Astrocyte of the cerebellum (primary cell): ENCODE measurements around the gene KLHDC8B.

ENCODE experiments used
- DNase-seq: peaks from one replicate; pipeline ENCODE4 v3.0.0-alpha.2; 2011; ENCODE audit warnings: low read depth
- H3K4me3 ChIP-seq: 2 replicates; pipeline ENCODE4 v1.5.1; 2011; ENCODE audit warnings: mild to moderate bottlenecking, low read depth, low read length, moderate library complexity
- CTCF ChIP-seq: IDR thresholded peaks from 2 replicates; pipeline ENCODE4 v1.5.1; 2012; ENCODE audit warnings: low read length, low read depth, moderate library complexity, mild to moderate bottlenecking; ENCODE audit errors: missing control alignments
- in situ Hi-C: cut with HindIII; loops from 2 replicates; pipeline ENCODE4 v1.10.0; 2017; ENCODE audit warnings: low sequenced_read_pairs

KLHDC8B gene

GRCh38 chr3:49175530-49175929 lies 4.1 kb downstream of the KLHDC8B start:
- DNase-seq, result no peak
- H3K4me3 ChIP-seq, result no peak overlapping the region
- in situ Hi-C loops, result no loop called here
- no peak for TF ChIP-seq CTCF

GRCh38 chr3:49177073-49177472 lies 5.7 kb downstream of the KLHDC8B start:
- DNase-seq, result no peak
- TF ChIP-seq CTCF, result no peak
- no peak overlapping the region for H3K4me3 ChIP-seq
- in situ Hi-C loops, result no loop called here

- H3K4me3 ChIP-seq, result no peak overlapping the region
- no peak for DNase-seq
- in situ Hi-C loops, result no loop called here
- no peak for TF ChIP-seq CTCF
Observed at GRCh38 chr3:49180116-49180515, 8.7 kb downstream of the KLHDC8B start.

DNA sequence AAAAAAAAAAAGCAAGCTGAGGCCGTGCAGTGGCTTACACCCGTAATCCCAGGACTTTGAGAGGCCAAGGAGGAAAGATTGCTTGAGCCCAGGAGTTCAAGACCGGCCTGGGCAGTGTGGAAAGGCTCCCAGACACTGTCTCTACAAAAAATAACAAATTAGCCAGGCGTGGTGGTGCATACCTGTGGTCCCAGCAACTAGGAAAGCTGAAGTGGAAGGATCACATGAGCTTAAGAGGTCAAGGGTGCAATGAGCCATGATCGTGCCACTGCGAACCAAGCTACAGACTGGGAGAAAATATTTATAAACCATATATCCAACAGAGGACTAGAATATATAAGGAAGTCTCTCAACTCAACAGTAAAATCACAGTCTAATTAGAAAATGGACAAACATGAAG lies 10.0 kb downstream of the KLHDC8B start:
- in situ Hi-C loops, result no loop called here
- no peak for TF ChIP-seq CTCF
- H3K4me3 ChIP-seq, result no peak overlapping the region
- DNase-seq, result no peak

DNA sequence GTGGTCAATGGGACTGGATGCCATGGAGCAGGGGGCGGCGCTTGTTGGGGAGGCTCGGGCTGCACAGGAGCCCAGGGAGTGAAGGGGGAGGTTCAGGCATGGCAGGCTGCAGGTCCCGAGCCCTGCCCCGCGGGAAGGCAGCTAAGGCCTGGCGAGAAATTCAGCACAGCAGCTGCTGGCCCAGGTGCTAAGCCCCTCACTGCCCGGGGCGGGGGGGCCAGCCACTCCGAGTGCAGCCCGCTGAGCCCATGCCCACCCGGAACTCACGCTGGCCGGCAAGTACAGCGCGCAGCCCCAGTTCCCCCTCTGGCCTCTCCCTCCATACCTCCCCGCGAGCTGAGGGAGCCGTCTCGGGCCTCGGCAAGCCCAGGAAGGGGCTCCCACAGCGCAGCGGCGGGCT lies 11.3 kb downstream of the KLHDC8B start:
- no peak overlapping the region for H3K4me3 ChIP-seq
- in situ Hi-C loops, result no loop called here
- no peak for TF ChIP-seq CTCF
- no peak for DNase-seq

DNA sequence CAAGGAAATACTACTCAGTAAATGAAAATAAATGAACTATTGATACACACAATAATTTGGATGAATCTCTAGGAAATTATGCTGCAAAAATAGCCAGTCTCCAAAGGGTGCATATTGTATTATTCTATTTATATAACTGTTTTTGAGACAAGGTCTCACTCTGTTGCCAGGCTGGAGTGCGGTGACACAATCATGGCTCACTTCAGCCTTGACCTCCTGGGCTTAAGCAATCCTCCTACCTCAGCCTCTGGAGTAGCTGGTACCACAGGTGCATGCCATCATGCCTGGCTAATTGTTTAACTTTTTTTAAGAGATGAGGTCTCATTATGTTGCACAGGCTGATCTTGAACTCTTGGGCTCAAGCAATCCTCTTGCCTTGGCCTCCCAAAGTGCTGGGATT lies 12.5 kb downstream of the KLHDC8B start:
- no peak overlapping the region for H3K4me3 ChIP-seq
- in situ Hi-C loops, result no loop called here
- no peak for TF ChIP-seq CTCF
- no peak for DNase-seq

GRCh38 chr3:49191741-49192140 lies 20.3 kb downstream of the KLHDC8B start:
- TF ChIP-seq CTCF, result no peak
- H3K4me3 ChIP-seq, result no peak overlapping the region
- DNase-seq, result no peak
- in situ Hi-C loops, result no loop called here
